D721Med (cell line): ENCODE results near the gene PTPRT.

ENCODE experiments used
- DNase-seq: peaks from one replicate; pipeline ENCODE4 v3.0.0; 2011; ENCODE audit warnings: low spot score; ENCODE audit not compliant: insufficient read length
- FAIRE-seq: peaks from 2 replicates; lab custom pipeline; 2011; peaks lifted over from hg19 to GRCh38; lab: Jason Lieb, UNC
- TF ChIP-seq, protein P1 (sequence below): IDR thresholded peaks from 2 replicates; pipeline ENCODE4 v1.5.1; 2012; ENCODE audit warnings: mild to moderate bottlenecking, control low read depth; ENCODE audit not compliant: insufficient read depth; ENCODE audit errors: missing control alignments

PTPRT gene

GRCh38 chr20:42852691-42853090, 337.0 kb downstream of the PTPRT start:
- TF ChIP-seq, protein P1, sequence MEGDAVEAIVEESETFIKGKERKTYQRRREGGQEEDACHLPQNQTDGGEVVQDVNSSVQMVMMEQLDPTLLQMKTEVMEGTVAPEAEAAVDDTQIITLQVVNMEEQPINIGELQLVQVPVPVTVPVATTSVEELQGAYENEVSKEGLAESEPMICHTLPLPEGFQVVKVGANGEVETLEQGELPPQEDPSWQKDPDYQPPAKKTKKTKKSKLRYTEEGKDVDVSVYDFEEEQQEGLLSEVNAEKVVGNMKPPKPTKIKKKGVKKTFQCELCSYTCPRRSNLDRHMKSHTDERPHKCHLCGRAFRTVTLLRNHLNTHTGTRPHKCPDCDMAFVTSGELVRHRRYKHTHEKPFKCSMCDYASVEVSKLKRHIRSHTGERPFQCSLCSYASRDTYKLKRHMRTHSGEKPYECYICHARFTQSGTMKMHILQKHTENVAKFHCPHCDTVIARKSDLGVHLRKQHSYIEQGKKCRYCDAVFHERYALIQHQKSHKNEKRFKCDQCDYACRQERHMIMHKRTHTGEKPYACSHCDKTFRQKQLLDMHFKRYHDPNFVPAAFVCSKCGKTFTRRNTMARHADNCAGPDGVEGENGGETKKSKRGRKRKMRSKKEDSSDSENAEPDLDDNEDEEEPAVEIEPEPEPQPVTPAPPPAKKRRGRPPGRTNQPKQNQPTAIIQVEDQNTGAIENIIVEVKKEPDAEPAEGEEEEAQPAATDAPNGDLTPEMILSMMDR: no peak

GRCh38 chr20:42846784-42847490, 342.8 kb downstream of the PTPRT start:
- FAIRE-seq (no peak), DNase-seq (no peak)
- TF ChIP-seq, protein P1: no peak

More at GRCh38 chr20:42852691-42853090, 337.0 kb downstream of the PTPRT start:
- FAIRE-seq (no peak), DNase-seq (no peak)

DNA sequence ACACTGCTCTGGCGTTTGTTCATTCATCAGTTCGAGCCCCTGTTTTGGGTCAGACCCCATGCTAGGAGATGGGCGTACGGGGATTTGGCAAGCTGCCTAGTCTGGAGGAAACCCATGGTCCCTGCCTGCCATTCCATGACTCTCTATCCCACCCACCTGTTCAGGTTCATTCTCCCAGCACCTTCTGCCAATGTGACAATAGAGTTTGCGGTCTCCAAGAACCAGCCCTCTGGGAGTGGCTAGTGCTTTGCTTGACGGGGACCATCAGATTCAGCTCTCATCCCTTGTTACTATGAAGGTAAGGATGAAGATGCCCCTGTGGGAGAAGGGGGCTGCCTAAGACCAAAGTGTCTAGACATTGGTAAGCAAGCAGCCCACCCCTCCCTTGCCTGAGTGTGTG, 345.0 kb downstream of the PTPRT start:
- no peak for FAIRE-seq
- DNase-seq: no peak
- TF ChIP-seq, protein P1: no peak

- no peak for FAIRE-seq
Measured at GRCh38 chr20:42837456-42837855, 352.2 kb downstream of the PTPRT start.

DNA sequence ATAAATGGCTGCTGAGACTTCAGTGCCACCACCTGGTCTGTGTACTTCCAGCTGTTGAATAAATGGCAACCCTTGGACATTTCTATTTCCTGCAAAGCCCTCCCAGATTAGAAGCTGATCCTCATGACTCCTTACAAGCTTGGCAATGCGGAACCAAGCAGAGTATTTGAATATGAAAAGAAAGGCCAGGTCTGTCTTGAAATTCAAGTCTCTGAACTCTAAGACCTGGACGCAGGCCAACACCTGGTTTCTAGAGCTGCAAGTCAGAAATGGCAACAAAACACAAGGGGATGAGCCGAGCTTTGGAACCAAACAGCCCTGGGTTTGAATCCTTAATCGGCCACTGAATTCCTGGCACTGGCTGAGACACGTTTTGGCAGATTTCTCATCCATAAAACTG, 353.4 kb downstream of the PTPRT start:
- FAIRE-seq: no peak
- TF ChIP-seq, protein P1: no peak
- DNase-seq: no peak

More at GRCh38 chr20:42837456-42837855, 352.2 kb downstream of the PTPRT start:
- DNase-seq: no peak
- TF ChIP-seq, protein P1: no peak

DNA sequence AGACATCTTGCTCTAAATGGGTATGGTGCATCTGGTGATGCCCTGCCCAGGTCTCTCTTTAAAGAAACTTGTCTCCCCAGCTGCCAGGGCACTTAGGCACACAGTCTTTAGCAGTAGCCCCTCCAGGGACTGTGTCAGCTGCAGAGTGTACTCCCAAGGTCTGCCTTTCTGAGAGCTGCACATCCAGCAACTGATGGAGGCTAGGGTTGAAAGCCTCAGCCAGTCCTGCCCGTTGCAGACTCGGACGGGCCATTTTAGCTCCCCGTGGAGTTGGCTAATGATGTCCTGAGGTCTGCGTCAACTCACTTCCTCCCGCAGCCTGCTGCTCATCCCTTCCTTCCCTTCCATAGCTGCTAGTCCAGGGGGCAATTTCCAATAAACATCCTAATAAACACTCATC, 381.8 kb downstream of the PTPRT start:
- TF ChIP-seq, protein P1: no peak
- FAIRE-seq (no peak), DNase-seq (no peak)

DNA sequence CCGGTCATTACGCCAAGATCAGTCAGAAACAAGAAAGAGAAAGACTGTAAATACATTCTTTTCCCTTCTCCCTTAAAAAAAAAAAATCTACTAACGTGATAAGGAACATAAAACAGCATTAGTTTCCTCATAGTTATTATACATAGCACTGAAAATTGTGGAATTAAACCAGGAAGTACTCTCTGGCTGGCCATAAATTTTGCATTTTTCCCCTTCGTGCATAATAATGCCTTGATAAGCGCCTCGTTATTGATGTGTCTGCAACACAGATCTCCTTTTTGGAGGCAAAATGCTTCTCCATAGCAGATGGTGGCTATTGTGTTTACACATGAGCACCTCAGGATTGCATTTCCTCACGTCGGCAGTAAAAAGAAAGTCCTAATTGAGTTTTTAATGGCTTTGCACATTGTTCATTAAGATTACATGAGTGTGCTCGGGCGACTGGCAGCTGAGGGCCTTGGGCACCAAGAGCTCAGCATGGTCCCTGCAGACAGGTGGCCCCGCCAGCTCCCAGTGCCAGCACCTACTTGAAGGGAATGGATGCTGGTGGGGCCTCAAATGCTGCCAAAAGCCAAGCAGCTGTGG, 394.5 kb downstream of the PTPRT start:
- FAIRE-seq (no peak), DNase-seq (no peak)
- TF ChIP-seq, protein P1: no peak
